Activated CD8-positive, alpha-beta T cell treated with anti-CD3 and anti-CD28 coated beads for 36 hours (primary cell): ENCODE results near the gene TMEM120B. TPM values are rescaled to one million over a fixed set of nuclear protein-coding genes. Genes with fewer than 3 reads are reported as not detected.

ENCODE experiments used
- ATAC-seq: fragments of 200-7000 bp; cut with Tn5 transposase; one replicate; pipeline ENCODE4 v1.10.0; 2021; ENCODE audit warnings: mild to moderate bottlenecking, moderate library complexity
- CTCF ChIA-PET: fragments of 350-600 bp; sonication (Branson Sonifier 250); formaldehyde crosslinking; loops from one replicate; lab custom pipeline; 2021; ENCODE audit warnings: antibody characterized with exemption; lab: Charles Lee
- POLR2A ChIA-PET: fragments of 350-600 bp; sonication (Branson Sonifier 250); formaldehyde crosslinking; loops from one replicate; lab custom pipeline; 2021; ENCODE audit warnings: antibody characterized with exemption; lab: Charles Lee
- DNase-seq: peaks from one replicate; pipeline ENCODE4 v3.0.0-alpha.2; 2020
- H3K27ac Mint-ChIP-seq: one replicate; pipeline ENCODE4 v1.8.0; 2021; ENCODE audit warnings: mild to moderate bottlenecking, mixed read lengths
- H3K27me3 Mint-ChIP-seq: one replicate; pipeline ENCODE4 v1.8.0; 2021; ENCODE audit warnings: mixed read lengths
- H3K36me3 Mint-ChIP-seq: one replicate; pipeline ENCODE4 v1.8.0; 2021; ENCODE audit warnings: low read depth, mixed read lengths
- H3K4me1 Mint-ChIP-seq: one replicate; pipeline ENCODE4 v1.8.0; 2021; ENCODE audit warnings: low read depth, mixed read lengths
- H3K4me3 Mint-ChIP-seq: one replicate; pipeline ENCODE4 v1.8.0; 2021; ENCODE audit warnings: mild to moderate bottlenecking, moderate library complexity, mixed read lengths
- H3K9me3 Mint-ChIP-seq: one replicate; pipeline ENCODE4 v1.8.0; 2021; ENCODE audit warnings: mixed read lengths
- CTCF ChIP-seq: fragments of 200-600 bp; IDR thresholded peaks from one replicate; pipeline ENCODE4 v1.8.0; 2022; ENCODE audit warnings: antibody characterized with exemption, mild to moderate bottlenecking
- intact Hi-C: fragments of 100-400 bp; cut with micrococcal nuclease; formaldehyde crosslinking; loops from one replicate; pipeline ENCODE4 v1.10.0; 2022
- total RNA-seq, 2 experiments: library from RNA; stranded (reverse); gene quantifications; one replicate each; pipeline ENCODE4 v1.2.3, GENCODE V29; 2021

TMEM120B gene
- total RNA-seq, 2 experiments from 2014 or later: 11.7 to 12.7 TPM

- POLR2A ChIA-PET: interaction anchor here (0.6 kb wide), 1 partner anchor 31 kb away, joined by 4 read pairs; no protein-coding TSS in a partner anchor
- ATAC-seq: no peak
- H3K27me3 Mint-ChIP-seq: no peaks in the 10 kb centered on the region
- DNase-seq: no peak
- peaks cover 32% of the 10 kb centered on the region for H3K36me3 Mint-ChIP-seq
- no peak overlapping the region for H3K4me3 Mint-ChIP-seq
- no peaks in the 10 kb centered on the region for H3K9me3 Mint-ChIP-seq
- intact Hi-C loops: no loop called here
- CTCF ChIA-PET: interaction anchor here (1.2 to 1.4 kb wide), 2 partner anchors 14 to 18 kb away, joined by 3 read pairs; no protein-coding TSS in a partner anchor
- no peak overlapping the region for H3K27ac Mint-ChIP-seq
- peaks cover 14% of the 10 kb centered on the region for H3K4me1 Mint-ChIP-seq
- TF ChIP-seq CTCF: no peak
These were observed 117.6 kb downstream of the TMEM120B start for GRCh38 chr12:121830134-121830533.

- Mint-ChIP-seq H3K27ac (no peak overlapping the region), H3K4me1 (peaks cover 14% of the 10 kb centered on the region), H3K36me3 (peaks cover 32% of the 10 kb centered on the region), H3K27me3 (no peaks in the 10 kb centered on the region), H3K4me3 (no peak overlapping the region), H3K9me3 (no peaks in the 10 kb centered on the region)
- ATAC-seq (no peak), DNase-seq (no peak)
- intact Hi-C loops: no loop called here
- CTCF ChIA-PET: interaction anchor here (1.2 to 1.4 kb wide), 2 partner anchors 15 to 19 kb away, joined by 3 read pairs; no protein-coding TSS in a partner anchor
- POLR2A ChIA-PET: no interaction called here
- no peak for TF ChIP-seq CTCF
These were observed 118.2 kb downstream of the TMEM120B start for GRCh38 chr12:121830588-121831265.

Other genes with a start within 250 kb of the TMEM120B start
- gene KDM2B, start 131.7 kb upstream of the TMEM120B start, total RNA-seq: 10 to 100 TPM; 61.0 to 61.7 TPM
- gene ORAI1, start 86.2 kb upstream of the TMEM120B start, total RNA-seq: 10 to 100 TPM; 37.0 to 38.1 TPM
- gene MORN3, start 43.1 kb upstream of the TMEM120B start, total RNA-seq: 1 to 10 TPM in 1 of 2 experiments, under 1 TPM in 1; 0.51 to 1.1 TPM
- gene RHOF, start 80.9 kb downstream of the TMEM120B start, total RNA-seq: 100 to 1,000 TPM; 108 to 116 TPM
- 10 to 100 TPM; 13.3 TPM for gene SETD1B, start 91.3 kb downstream of the TMEM120B start, total RNA-seq
- gene HPD, start 146.1 kb downstream of the TMEM120B start, total RNA-seq: not detected
- 10 to 100 TPM; 48.6 to 50.7 TPM for gene PSMD9, start 176.0 kb downstream of the TMEM120B start, total RNA-seq
- 1 to 10 TPM; 2.0 to 2.9 TPM for gene CFAP251, start 205.8 kb downstream of the TMEM120B start, total RNA-seq